ENCODE results near the gene KCNA10. TPM values are rescaled to one million over a fixed set of nuclear protein-coding genes. Genes with fewer than 3 reads are reported as not detected.

KCNA10 gene
- total RNA-seq, 1 experiment from 2014 or later, result not detected

DNA sequence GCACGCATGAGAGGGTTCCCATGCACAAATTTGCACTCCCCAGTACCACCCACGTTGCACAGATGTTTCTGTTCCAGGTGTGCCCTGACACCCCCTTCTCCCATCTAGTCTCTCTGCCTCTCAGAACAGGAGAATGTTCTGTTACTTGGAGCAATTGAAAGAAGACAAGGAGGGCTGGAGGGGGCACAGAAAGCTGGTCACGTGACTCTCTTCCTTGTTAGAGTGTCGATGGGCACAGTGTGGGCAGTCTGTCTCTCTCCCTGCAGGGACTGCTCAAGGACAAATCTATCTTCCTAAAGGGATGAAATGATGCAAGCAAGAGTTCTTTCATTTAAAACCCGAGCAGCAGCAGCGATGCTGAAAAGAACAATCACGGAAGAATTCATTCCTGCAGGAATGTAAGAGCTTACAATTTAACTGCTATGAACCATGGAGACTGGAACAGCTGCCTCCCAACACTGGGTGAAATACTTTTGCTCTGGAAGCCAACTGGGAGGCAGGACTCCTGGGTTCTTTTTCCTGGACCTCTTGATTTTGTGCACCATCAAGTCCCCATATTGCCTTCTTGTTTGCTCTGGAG, 7.3 kb upstream of the KCNA10 start:
- ChIA-PET CTCF (interaction anchor here (1.2 kb wide), 1 partner anchor 91 kb away, joined by 4 read pairs; no protein-coding TSS in a partner anchor), POLR2A (ENCODE audit: low non-redundant PET) (no interaction called here)
- Histone ChIP-seq H3K4me3 (ENCODE audit: low read depth, low read length, poor library complexity, severe bottlenecking) (no peak overlapping the region), H3K27me3 (replicated peaks; ENCODE audit: insufficient read depth, low read depth, low read length, poor library complexity) (no peaks in the 10 kb centered on the region), H3K9me3 (ENCODE audit: low read depth, low read length, poor library complexity, severe bottlenecking) (no peaks in the 10 kb centered on the region), H3K27ac (ENCODE audit: low read depth, low read length, poor library complexity, severe bottlenecking) (no peak overlapping the region), H3K4me1 (ENCODE audit: insufficient read depth, low read length, poor library complexity, severe bottlenecking) (no peaks in the 10 kb centered on the region), H3K36me3 (ENCODE audit: insufficient read depth, low read length, poor library complexity, severe bottlenecking) (no peaks in the 10 kb centered on the region)
- intact Hi-C loops (cut with micrococcal nuclease; ENCODE audit: unreplicated experiment), result no loop called here
- no peak for DNase-seq (ENCODE audit: low spot score)
- no TSS peak for BruUV-seq (replicated peaks)
- TF ChIP-seq, protein P1, sequence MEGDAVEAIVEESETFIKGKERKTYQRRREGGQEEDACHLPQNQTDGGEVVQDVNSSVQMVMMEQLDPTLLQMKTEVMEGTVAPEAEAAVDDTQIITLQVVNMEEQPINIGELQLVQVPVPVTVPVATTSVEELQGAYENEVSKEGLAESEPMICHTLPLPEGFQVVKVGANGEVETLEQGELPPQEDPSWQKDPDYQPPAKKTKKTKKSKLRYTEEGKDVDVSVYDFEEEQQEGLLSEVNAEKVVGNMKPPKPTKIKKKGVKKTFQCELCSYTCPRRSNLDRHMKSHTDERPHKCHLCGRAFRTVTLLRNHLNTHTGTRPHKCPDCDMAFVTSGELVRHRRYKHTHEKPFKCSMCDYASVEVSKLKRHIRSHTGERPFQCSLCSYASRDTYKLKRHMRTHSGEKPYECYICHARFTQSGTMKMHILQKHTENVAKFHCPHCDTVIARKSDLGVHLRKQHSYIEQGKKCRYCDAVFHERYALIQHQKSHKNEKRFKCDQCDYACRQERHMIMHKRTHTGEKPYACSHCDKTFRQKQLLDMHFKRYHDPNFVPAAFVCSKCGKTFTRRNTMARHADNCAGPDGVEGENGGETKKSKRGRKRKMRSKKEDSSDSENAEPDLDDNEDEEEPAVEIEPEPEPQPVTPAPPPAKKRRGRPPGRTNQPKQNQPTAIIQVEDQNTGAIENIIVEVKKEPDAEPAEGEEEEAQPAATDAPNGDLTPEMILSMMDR (conservative IDR thresholded peaks at IDR 0.05; ENCODE audit: low read depth, low read length), result no peak

DNA sequence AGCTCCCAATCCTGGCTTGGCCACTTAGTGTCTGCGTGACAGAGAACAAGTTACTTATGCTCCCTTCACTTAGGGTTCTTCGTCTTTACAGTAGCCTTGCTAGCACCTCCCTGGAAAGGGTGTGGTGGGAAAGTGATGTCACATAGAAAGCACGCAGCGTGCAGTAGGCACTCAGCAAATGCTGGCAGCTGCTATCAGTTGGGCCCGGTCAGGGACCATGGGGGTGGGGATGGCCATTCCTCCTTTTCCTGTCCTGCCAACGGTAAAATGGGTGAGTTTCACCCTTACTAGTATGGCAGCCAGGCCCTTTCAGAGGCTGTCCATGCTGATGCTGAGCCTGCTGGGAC, 6.2 kb upstream of the KCNA10 start:
- no peak for TF ChIP-seq EZH2 (IDR thresholded peaks at IDR 0.05; ENCODE audit: borderline replicate concordance, low read depth, low read length, poor library complexity, severe bottlenecking)
- TF ChIP-seq, protein P1 (conservative IDR thresholded peaks at IDR 0.05; ENCODE audit: low read depth, low read length), result no peak
- H3K9me3 ChIP-seq (ENCODE audit: low read depth, low read length, poor library complexity, severe bottlenecking), result no peaks in the 10 kb centered on the region
- intact Hi-C loops (cut with micrococcal nuclease; ENCODE audit: unreplicated experiment), result loop anchor here (2.0 kb wide), 1 partner anchor 258 kb away; no protein-coding TSS in a partner anchor
- BruUV-seq (replicated peaks), result no TSS peak
- no peaks in the 10 kb centered on the region for H3K4me1 ChIP-seq (ENCODE audit: insufficient read depth, low read length, poor library complexity, severe bottlenecking)
- no peak overlapping the region for H3K4me3 ChIP-seq (ENCODE audit: low read depth, low read length, poor library complexity, severe bottlenecking)
- H3K27ac ChIP-seq (ENCODE audit: low read depth, low read length, poor library complexity, severe bottlenecking), result no peak overlapping the region
- ChIA-PET CTCF (interaction anchor here (1.2 kb wide), 1 partner anchor 92 kb away, joined by 4 read pairs; no protein-coding TSS in a partner anchor), POLR2A (ENCODE audit: low non-redundant PET) (no interaction called here)
- no peaks in the 10 kb centered on the region for H3K36me3 ChIP-seq (ENCODE audit: insufficient read depth, low read length, poor library complexity, severe bottlenecking)
- DNase-seq (ENCODE audit: low spot score), result no peak
- H3K27me3 ChIP-seq (replicated peaks; ENCODE audit: insufficient read depth, low read depth, low read length, poor library complexity), result no peaks in the 10 kb centered on the region

DNA sequence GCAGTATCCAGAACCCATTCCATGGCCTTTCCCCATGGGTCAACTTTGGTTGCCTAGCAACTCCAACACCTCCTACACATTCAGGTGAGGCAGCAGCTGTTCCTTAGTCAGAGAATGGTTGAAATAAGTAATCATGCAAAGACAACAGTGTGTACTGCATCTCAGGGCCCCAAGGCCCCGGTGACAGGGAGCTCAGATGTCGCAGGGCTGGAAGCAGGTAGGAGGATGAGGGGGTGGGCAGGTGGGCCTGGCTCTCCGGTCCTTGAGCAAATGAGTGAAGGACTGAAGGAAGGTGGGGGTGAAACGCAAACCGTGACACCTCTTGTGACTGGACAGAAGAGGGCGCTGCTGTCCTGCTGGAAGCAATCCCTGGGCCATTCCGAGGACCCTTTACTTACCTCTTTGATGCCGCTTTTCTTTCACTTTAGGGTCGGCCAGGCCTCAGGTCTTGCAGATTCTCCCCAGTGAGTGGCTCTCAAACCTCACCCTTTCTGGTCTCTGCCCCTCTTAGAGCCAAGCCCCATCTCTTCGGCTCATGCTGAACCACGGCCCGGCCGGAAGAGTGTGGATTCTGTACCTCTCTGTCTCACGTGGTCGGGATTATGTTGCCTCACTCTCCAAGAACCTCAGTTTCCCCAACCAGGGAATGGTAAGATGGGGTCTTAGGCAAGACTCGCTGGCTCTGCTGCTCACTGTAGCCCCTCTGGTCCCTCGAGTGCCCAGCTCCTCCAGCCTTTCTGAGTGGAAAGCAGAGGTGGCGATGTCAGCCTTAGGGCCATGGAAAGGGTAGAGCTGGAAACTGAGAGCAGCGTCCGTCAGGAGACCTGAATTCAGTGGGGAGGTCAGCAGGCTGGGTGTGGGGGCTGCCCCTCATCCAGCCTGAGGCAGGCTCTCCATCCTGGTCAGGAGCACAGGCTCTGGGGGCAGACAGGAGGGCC, 5.6 kb upstream of the KCNA10 start:
- no peaks in the 10 kb centered on the region for H3K9me3 ChIP-seq (ENCODE audit: low read depth, low read length, poor library complexity, severe bottlenecking)
- no peak for TF ChIP-seq EZH2 (IDR thresholded peaks at IDR 0.05; ENCODE audit: borderline replicate concordance, low read depth, low read length, poor library complexity, severe bottlenecking)
- TF ChIP-seq, protein P1 (conservative IDR thresholded peaks at IDR 0.05; ENCODE audit: low read depth, low read length), result peak; percentile 93
- H3K36me3 ChIP-seq (ENCODE audit: insufficient read depth, low read length, poor library complexity, severe bottlenecking), result no peaks in the 10 kb centered on the region
- no peaks in the 10 kb centered on the region for H3K27me3 ChIP-seq (replicated peaks; ENCODE audit: insufficient read depth, low read depth, low read length, poor library complexity)
- peak; percentile 72 for DNase-seq (ENCODE audit: low spot score)
- POLR2A ChIA-PET (ENCODE audit: low non-redundant PET), result no interaction called here
- no peaks in the 10 kb centered on the region for H3K4me1 ChIP-seq (ENCODE audit: insufficient read depth, low read length, poor library complexity, severe bottlenecking)
- CTCF ChIA-PET, result interaction anchor here (0.7 to 1.2 kb wide), 2 partner anchors 92 kb away, joined by 3 to 4 read pairs; no protein-coding TSS in a partner anchor
- no peak overlapping the region for H3K27ac ChIP-seq (ENCODE audit: low read depth, low read length, poor library complexity, severe bottlenecking)
- intact Hi-C loops (cut with micrococcal nuclease; ENCODE audit: unreplicated experiment), result loop anchor here (1.0 to 5.0 kb wide), 3 partner anchors 91 to 258 kb away; no protein-coding TSS in a partner anchor
- H3K4me3 ChIP-seq (ENCODE audit: low read depth, low read length, poor library complexity, severe bottlenecking), result no peak overlapping the region
- no TSS peak for BruUV-seq (replicated peaks)

Data from A673 (cell line).